Activated T-helper 1 cell treated with Interleukin-2 at 50 U/mL for 16 hours (primary cell): ENCODE measurements around the gene DOCK1.

ENCODE experiments used
- DNase-seq: peaks from one replicate; pipeline ENCODE4 v3.0.0-alpha.2; 2020; ENCODE audit warnings: low read depth

DOCK1 gene

GRCh38 chr10:127354255-127354654 lies 449.0 kb downstream of the DOCK1 start:
- no peak for DNase-seq

- no peak for DNase-seq
Observed at GRCh38 chr10:127354992-127355391, 449.8 kb downstream of the DOCK1 start.

DNA sequence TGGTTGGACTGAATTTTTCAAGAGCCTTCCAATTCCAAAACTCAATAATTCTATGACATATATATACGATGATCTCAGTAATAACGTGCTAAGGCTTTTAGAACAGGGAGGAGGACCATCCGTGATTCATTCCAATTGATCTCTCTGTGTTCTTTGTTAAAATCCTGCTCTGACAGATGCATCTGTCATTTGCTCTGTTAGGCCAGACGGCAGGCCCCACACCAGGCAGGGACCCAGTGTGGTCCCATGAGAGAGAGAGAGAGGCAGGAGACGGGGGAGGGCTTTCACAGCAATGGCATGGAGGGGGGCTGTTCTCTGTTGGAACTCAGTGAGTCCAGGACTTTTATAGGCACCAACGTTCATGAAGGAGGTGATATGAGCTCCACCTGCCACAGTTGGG lies 451.1 kb downstream of the DOCK1 start:
- DNase-seq: no peak

- DNase-seq: no peak
Observed at GRCh38 chr10:127357265-127357664, 452.0 kb downstream of the DOCK1 start.

DNA sequence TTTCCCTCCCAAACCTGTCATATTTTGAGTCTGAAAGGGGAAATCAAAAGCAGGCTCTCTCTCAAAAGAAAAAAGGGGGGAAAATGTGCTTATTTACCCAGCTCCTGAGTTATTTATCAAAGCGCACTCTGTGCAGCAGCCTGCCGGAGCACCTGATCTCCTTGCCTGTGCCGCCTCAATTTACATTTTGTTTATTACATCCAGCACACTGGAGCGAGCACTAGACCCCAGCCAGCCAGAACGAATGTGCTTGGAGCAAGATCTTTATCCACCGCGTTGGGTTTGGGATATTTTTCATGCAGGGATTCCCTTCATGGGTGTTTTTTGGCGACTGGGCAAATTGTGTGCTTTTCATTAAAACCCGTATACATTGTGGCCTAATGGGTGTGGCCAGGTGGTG lies 453.1 kb downstream of the DOCK1 start:
- no peak for DNase-seq

DNA sequence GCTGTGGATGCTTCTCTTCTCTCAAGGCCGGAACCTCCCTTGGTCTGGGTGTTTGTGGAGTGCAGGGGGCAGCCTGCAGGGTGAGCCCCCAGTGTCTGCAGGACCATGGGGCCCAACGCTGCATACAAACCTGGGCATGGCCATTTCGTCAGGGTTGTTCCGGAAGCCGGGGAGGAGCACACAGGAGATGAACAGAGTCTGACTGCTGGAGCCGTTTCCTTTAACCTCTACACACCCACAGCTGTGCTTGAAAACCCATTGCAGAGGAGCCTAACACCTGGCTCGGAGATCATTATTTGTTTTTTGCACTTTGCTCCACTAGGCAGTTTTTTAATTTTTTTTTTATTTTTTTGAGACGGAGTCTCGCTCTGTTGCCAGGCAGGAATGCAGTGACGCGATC lies 458.8 kb downstream of the DOCK1 start:
- no peak for DNase-seq

GRCh38 chr10:127368101-127368500 lies 462.9 kb downstream of the DOCK1 start:
- no peak for DNase-seq

DNA sequence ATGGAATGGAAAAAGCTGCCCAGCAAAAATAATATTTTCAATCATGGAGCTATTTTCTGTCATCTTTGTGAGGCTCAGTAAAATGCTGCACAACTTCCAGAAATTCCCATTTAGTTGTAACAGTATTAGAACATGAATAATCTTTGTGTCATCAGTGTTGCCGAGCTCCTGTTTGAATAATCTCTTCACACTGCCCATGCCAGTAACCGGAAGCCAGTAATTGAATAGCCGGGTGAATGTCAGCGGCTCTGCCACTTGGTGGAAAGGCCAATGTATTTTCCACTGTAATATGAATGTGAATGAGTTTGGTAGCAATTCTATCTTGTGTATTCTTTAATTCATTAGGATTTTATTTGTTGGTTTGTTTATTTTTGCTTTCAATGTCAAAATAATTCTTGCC lies 463.7 kb downstream of the DOCK1 start:
- no peak for DNase-seq

GRCh38 chr10:127370601-127371000 lies 465.4 kb downstream of the DOCK1 start:
- DNase-seq: no peak

DNA sequence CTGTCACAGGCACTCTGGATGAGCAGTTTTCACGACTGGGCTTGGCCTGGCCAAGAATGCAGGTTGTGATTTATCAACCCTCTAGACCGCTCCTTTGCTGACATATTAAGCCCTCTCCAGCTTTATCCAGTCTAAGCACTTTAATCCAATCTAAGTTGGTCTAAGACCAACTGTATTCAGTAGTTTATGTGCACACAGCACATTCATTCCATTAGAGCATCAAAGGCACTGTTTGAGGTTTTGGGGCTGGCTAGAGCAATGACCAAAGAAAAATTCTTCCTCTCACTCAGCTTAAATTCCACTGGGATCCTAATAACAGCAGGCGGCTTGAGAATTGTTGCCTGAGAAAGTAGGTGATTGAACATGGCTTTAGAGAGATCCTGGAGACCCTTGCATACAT lies 467.1 kb downstream of the DOCK1 start:
- no peak for DNase-seq

DNA sequence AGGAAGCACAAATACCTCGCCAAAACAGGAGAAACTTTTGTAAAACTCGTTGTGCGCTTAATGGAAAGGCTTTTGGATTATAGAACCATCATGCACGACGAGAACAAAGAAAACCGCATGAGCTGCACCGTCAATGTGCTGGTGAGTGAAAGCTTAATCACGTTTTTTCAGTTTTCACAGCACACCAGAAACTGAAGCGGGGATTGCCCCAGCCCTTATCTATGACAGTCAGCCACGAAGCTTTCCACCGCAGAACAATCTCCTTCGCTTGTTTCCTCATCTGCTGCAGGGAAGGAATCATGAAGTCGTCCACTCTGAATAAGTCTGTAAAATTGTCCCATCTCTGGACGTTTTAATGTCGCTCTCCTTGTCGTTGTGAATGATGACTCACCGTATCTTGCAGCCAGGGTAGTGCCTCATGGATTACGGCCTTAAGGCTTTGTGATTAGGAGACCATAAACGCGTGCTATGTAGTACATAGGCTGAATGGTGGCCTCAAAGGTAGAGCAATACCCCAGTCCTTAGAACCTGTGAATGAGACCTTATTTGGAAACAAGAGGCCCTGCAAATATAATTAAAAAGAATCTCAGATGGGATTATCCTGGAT lies 468.9 kb downstream of the DOCK1 start:
- no peak for DNase-seq

DNA sequence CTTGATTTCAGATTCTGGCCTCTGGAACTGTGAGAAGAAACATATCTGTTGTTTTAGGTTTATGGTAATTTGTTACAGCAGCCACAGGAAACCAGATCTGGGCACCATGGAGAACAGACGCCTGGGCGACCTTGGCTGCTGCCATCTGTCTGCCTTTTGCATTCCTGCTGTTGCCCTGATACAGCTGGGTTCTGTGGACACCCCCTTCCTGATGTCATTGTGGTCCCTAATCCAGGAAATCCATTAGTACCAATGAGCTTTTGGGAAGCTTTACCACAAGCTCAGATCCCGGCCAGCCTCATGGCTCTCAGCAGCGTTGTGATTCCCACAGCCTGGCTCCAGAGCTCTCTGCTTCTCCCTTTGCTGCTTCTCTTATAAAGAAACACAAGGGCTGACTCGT lies 469.7 kb downstream of the DOCK1 start:
- DNase-seq: no peak

- no peak for DNase-seq
Observed at GRCh38 chr10:127375461-127375860, 470.2 kb downstream of the DOCK1 start.

DNA sequence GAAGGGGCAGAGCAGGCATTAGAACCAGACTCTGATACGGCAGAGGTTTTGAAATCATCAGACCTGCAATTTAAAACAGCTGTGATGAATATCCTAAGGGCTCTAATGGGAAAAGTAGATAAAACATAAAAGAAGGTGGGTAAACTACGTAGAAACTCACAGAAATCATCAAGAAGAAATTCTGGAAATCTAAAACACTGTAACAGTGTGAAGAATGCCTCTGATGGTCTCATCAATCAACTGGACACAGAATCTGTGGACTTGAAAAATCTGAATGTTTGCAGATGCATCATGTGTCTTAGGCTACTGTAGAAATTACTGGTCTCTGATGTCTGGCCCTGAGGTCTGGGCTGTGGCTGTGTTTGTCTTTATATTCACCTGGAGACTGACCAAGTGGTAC lies 470.8 kb downstream of the DOCK1 start:
- no peak for DNase-seq

DNA sequence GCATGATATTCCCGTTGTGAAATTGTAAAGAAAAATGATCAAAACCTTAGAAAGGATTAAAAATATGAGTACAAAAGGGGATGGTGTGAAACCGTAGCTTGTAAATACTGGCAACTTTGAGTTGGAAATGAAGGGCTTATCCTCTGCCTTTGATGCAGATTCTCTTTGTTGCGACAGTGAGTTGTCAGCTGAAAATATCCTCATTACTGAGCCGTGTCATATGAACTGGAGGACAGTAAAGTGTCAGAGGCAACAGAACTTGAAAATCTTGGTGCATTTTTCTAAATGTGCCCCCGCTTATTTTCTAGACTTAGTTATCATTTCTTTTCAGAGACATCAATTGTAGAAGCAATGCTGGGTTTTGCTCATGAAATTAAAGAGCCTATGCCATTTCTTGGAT lies 473.4 kb downstream of the DOCK1 start:
- no peak for DNase-seq

GRCh38 chr10:127384532-127384931 lies 479.3 kb downstream of the DOCK1 start:
- DNase-seq: no peak

DNA sequence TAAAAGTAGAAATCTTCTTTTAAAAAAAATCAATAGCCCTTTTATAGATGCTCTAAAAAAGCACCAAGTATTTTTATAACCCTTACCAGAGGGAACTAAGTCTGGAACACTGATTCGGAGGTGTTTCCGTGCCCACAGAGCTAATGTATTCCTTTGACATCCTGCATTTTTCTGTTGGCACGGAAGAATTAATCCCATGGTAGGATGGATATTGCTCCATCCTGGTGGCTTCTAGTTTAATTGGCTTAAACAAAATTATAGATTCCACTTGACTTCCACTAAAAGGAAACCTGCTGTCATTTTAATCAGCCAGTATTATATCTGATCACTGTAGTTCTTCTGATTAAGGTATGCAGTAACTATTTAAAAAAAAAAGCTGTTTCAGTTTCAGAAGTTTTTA lies 479.8 kb downstream of the DOCK1 start:
- no peak for DNase-seq

DNA sequence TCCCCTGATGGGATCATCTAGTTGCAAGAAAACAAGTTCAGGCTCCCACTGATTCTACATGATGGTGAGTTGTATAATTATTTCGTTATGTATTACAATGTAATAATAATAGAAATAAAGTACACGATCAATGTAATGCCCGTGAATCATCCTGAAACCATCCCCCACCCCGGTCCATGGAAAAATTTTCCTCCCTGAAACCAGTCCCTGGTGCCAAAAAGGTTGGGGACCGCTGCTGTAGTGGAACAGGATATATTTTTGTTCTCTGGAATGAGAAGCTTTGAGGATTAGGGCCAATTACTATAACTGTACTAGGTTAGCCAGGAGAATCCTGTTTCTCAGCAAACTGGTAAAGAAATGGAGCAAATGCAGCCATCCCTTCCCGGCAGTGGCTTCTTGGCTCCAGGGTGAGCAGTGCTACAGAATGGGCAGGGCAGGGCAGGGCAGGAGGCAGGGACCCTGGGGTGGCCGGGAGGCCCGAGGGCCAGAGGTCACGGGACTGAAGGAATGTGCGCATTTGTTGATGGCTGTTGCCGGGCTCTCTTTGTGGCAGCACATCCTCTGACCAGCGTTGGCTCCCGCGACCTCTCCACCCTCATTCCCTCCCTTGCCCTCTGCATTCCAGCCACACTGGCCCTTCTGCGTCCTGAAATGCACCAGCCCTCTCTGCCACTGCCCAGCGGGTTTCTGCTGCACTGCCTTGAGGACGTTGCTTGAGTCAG lies 481.5 kb downstream of the DOCK1 start:
- DNase-seq: no peak

DNA sequence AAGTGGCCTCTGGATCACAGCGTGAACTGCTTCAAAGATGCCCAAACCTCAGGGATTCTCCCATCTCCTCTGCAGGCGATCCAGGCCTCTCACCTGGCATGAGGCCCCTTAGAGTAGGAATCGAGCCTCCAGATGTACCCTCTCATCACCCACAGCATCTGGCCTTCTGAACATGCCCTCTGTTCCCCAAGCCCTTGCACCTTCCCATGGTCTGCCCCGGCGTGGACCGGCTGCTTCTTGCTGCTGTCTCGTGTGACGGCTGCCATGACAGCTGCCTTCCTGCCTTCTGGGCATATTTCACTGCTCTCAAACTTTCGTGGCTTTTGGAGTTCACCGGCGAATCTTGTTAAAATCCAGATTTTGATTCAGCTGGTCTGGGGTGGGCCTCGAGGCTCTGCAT lies 486.6 kb downstream of the DOCK1 start:
- DNase-seq: no peak

DNA sequence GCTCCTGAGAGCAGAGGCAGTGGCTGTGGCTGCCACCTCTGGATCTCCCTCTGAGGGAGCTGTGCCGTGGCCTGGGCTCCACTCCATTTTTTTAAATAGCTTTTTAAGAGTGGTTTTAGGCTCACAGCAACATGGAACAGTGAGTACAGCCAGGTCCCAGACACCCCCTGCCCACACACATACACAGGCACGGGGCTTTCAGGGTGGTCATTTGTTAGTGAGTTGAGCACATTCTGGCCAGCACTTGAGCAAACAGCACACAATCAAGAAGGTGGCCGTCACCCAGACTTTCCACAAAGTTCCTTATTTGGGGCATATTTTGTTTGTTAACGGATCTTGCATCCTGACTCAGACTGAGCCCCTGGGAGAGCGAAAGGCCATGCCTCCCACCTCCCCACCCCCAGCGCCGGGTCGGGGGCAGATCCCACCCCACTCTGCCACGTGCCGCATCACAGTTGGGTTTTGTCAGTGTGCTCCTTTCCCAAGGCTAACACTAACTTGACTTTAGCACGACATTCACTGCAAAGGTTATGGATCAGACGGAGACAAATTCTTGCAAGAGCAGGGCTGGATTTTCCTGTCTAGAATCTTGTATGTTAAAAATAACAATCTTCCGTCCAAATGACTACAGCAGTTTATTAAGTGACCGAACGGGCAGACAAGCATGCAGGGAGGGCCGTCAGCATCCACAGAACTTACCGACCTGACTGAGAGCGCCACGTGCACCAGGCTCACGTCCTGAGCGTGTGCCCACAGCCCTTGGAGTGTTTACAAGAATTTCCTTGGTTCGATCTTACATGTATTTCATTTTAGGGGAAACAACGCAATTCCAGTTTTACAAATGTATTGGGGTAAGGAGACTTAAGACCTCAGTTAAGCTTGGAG lies 487.4 kb downstream of the DOCK1 start:
- no peak for DNase-seq

DNA sequence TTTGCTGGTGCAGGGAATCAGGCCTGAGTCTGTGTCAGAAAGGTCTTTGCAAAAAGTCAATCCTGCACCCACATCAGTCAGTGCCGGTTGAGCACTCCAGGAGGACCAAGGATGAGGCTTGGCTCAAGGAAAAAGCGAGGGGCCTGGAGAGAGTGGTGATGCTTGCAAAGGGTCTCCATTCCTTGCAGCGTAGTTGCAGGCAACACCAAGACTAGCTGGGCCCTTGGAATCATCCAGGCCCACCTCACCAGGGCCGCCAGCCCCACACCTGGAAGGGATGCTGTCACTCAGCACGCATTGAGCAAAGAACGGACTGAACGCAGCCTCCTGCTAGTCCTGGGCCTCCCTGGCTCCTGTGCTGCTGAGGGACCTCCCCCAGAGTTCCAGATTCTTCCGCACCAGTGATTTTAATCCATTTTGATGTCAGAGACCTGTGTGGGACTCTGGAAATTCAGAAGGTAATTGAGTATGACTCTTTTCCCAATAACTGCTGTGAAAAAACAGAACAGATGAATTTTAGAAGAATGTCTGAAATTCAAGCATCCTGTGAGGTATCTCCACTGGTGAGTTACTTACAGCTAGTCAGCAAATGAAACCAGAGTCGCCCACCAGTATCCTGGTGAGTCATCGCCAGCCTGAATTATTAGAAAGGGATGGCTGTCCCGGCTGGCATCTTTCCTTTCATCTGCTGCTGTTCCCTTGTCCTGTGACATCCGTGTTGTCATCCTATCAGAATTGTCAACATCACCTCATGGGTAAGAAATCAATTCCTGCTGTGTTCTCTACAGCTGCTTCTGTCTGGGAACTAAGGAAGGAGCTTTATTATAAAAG lies 493.1 kb downstream of the DOCK1 start:
- DNase-seq: no peak

DNA sequence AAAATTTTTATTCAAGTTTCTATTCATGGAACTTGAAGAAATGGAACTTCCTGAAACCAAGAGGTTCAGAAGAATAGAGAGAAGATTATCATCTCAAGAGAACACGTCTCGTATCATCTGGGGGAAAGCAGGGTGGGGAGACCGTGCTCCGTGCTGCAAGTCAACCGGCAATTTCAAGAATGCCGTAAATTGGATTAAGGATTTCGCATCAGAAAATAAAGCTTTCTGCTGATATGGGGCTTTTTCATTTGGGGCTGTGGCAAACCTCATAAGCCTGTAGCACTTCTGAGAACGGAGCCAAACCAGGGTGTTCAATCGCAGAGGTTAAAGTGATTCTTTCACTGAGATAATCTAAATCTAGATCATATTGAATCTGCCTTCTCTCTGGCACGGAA lies 493.7 kb downstream of the DOCK1 start:
- no peak for DNase-seq
